Pulmonary artery endothelial cell (primary cell): Measurements from ENCODE around the gene CYP26B1. TPM values are rescaled to one million over a fixed set of nuclear protein-coding genes. Genes with fewer than 3 reads are reported as not detected.
"Not testable (repeated sequence)": the region's sequence is repeated elsewhere in the genome, so short reads cannot be mapped to it uniquely, and the experiment has no call there.

Experiments
- DNase-seq: peaks from one replicate; pipeline ENCODE4 v3.0.0-alpha.2; 2011; ENCODE audit warnings: low read depth, low spot score
- total RNA-seq: library from RNA; depleted of rRNA; stranded (reverse); fragments of >200 nt; gene quantifications from 2 replicates; pipeline ENCODE4 v1.2.3, GENCODE V29; 2014

Gene CYP26B1
- total RNA-seq, 1 donor from 2014 or later = 0.13 TPM

- no peak for DNase-seq
These were observed 35.3 kb downstream of the CYP26B1 start for GRCh38 chr2:72112401-72112800.

DNA sequence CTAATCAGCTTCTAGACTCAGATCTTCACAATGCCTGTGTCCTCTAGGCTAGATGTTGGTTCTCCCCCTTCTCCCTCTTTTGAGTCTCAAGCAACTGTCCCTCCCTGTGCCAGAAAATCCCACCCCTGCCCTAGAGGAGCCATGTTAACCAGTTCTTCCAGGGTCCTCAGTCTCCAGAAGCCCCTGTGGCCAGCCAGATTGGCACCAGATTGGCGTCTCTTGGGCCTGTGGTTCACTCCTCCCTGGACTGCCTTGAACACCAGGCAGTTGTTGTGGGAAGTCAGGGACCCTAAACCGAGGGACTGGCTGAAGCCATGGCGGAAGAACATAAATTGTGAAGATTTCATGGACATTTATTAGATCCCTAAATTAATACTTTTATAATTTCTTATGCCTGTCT is 36.6 kb downstream of the CYP26B1 start:
- DNase-seq = no peak

DNA sequence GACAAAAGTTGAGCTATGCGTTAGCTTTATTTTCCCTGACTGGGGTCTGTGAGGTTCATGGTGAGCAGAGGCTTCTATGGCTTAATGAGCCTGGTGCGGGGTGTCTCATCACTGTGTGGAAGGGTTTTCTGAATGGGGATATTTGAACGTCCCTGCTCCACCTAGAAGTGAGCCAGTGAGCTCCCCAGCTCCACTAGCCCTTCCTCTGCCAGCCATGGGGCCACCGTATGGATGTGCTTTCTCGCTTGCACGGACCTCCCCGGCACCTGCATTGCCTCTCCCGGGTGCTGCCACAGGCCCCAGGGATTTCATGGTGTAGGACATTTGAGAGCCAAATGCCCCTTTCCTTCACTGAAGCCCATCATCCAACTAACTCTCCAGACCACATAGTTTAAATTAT is 37.8 kb downstream of the CYP26B1 start:
- DNase-seq = no peak

- DNase-seq = no peak
These were observed 38.4 kb downstream of the CYP26B1 start for GRCh38 chr2:72109291-72109690.

DNA sequence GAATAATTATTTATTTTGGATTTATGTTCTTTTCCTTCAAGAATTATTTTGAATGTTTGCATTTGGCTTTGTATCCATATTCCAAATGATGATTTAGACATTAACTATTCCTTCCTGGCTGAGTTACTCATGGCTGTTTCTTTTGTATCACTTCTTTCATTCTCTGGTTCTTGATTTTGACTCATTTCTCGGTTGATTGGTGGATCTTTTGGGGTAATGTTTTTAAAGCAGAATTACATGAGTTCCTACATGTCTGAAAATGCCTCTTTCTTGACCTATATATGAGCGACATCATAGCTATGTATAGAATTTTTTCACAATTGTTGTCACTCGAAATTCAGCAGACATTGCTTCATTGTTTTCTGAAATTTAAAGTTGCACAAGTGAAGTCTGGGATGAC is 39.5 kb downstream of the CYP26B1 start:
- DNase-seq = no peak

DNA sequence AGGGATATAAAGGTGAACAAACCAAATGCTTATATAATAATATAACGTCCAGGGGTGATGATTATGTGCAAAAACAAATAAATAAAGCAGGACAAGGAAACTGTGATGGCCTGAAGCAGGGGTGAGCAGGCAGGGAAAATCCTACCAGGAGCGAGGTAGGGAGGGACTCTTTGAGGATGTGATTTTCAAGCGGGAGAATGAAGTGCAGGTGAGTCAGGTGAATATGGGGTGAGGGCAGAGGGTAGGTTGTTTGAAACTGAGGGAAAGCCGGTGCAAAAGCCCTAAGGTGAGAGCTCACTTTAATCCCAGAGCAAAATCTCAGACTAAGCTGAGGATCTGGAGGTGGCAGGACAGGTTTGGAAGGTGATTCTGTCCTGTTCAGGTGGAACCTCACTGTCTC is 40.7 kb downstream of the CYP26B1 start:
- no peak for DNase-seq

GRCh38 chr2:72104821-72105588 is 42.7 kb downstream of the CYP26B1 start:
- no peak for DNase-seq

DNA sequence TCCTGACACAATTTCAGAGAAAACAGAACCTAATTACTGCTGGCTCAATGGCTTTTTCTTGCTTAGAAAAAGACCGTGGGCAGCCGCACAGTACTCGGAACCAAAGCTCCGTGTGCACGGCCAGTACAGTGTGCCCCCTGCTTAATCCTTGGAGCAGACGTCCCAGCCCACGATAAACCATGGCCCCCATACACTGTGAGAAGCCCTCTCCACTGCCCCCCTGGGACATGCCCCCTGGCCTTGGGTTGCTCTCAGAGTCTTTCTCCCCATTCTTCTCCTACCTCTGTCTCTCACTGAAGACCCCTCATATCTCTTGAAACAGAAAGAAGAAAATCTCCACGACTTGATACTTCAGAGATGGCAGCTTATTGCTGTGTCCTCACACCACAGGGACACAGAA is 44.0 kb downstream of the CYP26B1 start:
- no peak for DNase-seq

DNA sequence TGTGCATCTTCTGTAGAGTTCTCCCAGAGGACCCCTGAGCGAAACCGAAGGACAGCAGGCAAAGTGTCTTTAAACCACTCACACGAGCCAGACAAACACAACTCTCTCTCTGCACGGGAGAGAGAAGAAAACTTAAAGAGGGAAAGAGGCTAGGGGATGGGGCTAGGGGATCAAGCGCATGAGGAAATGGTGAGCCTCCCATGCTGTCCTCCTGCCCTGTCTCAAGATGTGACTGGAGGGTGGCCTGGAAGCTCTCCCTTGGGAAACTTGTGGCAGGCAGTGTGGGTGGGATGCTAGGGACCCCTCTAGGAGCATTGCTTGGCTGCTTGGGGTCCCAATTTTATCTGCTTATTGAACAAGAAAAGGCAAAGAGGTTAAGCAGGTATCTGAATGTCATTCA is 44.5 kb downstream of the CYP26B1 start:
- DNase-seq = no peak

DNA sequence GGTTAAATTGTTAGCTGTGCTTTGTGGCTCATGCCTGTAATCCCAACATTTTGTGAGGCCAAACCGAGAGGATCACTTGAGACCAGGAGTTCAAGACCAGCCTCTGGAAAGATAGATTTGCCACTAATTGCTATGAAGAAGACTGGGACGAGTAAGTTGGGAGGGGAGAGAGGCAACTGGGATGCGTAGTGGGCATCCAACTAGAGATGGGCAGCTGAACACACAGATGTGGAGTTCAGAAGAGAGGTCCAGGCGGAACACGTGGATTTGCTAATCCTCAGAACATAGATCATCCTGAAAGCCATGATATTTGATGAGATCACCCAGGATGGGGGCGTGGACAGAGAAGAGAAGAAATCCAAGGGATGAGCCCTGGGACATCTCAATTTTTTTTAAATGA is 48.7 kb downstream of the CYP26B1 start:
- no peak for DNase-seq

GRCh38 chr2:72097276-72097675 is 50.4 kb downstream of the CYP26B1 start:
- DNase-seq = no peak

- DNase-seq = no peak
These were observed 51.5 kb downstream of the CYP26B1 start for GRCh38 chr2:72096181-72096580.

GRCh38 chr2:72095364-72095763 is 52.3 kb downstream of the CYP26B1 start:
- no peak for DNase-seq

- DNase-seq = no peak
These were observed 53.0 kb downstream of the CYP26B1 start for GRCh38 chr2:72094701-72095100.

DNA sequence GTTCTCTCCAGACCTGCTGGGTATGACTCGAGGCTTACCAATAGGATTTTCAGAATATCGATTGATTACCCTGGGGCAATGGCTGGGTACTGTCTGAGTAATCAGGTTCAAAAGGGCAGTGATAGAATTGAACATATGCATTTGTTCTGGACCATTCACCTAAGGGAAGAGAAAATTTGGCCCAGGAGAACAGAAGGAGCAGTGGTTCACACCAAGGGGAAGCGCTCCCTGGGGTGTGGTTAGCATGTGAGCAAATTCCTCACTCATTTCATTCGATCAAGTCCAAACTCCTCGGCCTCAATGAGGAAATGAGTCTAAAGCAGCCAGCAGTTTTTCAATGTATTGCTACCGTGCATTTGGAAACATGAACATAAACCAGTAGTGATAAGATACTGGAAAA is 55.6 kb downstream of the CYP26B1 start:
- DNase-seq = no peak

DNA sequence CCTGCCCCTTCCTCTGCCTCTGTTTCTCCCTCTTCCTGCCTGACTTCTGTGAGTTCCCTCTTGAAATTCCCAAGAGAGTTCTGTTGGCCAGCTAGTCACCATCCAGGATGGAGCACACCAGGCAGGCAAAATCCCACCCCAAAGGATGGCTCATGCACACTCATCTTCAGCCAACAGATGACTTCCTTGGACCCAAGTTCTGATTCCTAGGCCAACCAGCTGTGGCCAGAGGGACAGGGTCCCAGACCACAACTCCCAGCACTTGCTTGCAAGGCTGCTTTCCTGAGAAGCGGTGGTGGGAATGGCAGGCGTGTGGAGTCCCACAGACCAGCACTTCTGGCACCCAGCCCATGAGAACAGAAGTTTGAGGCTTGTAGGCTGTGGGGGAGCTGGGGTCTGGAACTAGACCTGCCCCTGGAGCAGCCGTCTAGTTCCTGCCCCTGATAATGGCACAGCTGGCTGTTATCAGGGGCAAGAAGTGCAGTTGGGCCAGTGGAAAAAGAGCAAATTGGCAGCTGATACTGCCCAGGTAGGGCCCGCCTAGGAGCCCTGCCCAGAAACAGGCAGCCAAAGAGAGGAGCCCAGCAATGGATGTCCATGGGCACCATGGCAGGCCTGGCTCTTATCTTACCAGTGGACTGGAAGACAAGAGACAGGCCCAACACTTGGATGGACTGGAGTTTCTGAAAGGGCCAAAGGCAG is 56.7 kb downstream of the CYP26B1 start:
- no peak for DNase-seq

- DNase-seq = no peak
These were observed 57.4 kb downstream of the CYP26B1 start for GRCh38 chr2:72090271-72090720.

GRCh38 chr2:72089537-72089936 is 58.1 kb downstream of the CYP26B1 start:
- DNase-seq = no peak

- DNase-seq = no peak
These were observed 58.6 kb downstream of the CYP26B1 start for GRCh38 chr2:72089028-72089427.

- DNase-seq = not testable (repeated sequence)
These were observed 60.6 kb downstream of the CYP26B1 start for GRCh38 chr2:72086871-72087633.

DNA sequence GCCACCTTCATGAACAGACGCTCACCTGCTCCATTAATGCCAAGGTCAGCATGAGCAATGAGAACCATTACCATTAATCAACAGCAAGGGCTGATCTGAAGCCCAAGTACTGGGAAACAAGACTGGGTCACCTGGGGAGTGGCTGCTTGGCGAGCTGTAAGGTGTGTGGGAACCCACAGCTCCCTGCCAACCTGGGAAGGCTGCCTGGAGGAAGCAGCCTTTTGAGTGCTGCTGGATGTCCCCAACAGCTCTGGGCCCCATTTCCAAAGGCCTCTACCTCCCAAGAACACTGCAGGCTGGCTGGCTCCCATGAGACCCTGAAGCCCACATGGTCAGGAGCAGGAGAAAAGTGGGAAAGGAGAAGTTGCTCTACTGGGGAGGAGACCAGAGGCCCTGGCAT is 62.1 kb downstream of the CYP26B1 start:
- no peak for DNase-seq

- no peak for DNase-seq
These were observed 62.6 kb downstream of the CYP26B1 start for GRCh38 chr2:72085036-72085435.
